T-helper 2 cell treated with Interferon-gamma antibody and Interleukin-4, amounts not matched to agents 5 μg/mL and 100 μg/mL, for 36 hours (primary cell): ENCODE results near the gene TFIP11.

Experiments
- DNase-seq: peaks from one replicate; pipeline ENCODE4 v3.0.0; 2021; ENCODE audit warnings: low spot score
- H3K27ac Mint-ChIP-seq: one replicate; pipeline ENCODE4 v1.8.0; 2021; ENCODE audit warnings: mild to moderate bottlenecking, mixed read lengths
- H3K27me3 Mint-ChIP-seq: one replicate; pipeline ENCODE4 v1.8.0; 2021; ENCODE audit warnings: low read depth, mixed read lengths
- H3K36me3 Mint-ChIP-seq: one replicate; pipeline ENCODE4 v1.8.0; 2021; ENCODE audit warnings: low read depth, mixed read lengths
- H3K4me1 Mint-ChIP-seq: one replicate; pipeline ENCODE4 v1.8.0; 2021; ENCODE audit warnings: low read depth, mixed read lengths
- H3K4me3 Mint-ChIP-seq: one replicate; pipeline ENCODE4 v1.8.0; 2022; ENCODE audit warnings: mild to moderate bottlenecking, moderate library complexity, mixed read lengths
- H3K9me3 Mint-ChIP-seq: one replicate; pipeline ENCODE4 v1.8.0; 2021; ENCODE audit warnings: mixed read lengths

The TFIP11 gene

GRCh38 chr22:26512149-26512793 is at the start of gene TFIP11:
TFIP11 (minus strand) TSS chr22:26512473; CDS start chr22:26510272, 2,201 bp downstream.
- peak within 1 kb of the TSS; percentile 99 for H3K4me3 Mint-ChIP-seq
- peak; percentile 94 for DNase-seq
- peak within 1 kb of the TSS; percentile 96 for H3K27ac Mint-ChIP-seq
- H3K36me3 Mint-ChIP-seq: peaks cover 18% of the 10 kb centered on the region
- no peaks in the 10 kb centered on the region for H3K27me3 Mint-ChIP-seq
- H3K9me3 Mint-ChIP-seq: no peaks in the 10 kb centered on the region
- peaks cover 24% of the 10 kb centered on the region for H3K4me1 Mint-ChIP-seq

- Mint-ChIP-seq H3K9me3 (no peaks in the 10 kb centered on the region), H3K4me3 (no peak overlapping the region), H3K27ac (no peak overlapping the region), H3K27me3 (no peaks in the 10 kb centered on the region), H3K36me3 (no peaks in the 10 kb centered on the region), H3K4me1 (peaks cover 4% of the 10 kb centered on the region)
- no peak for DNase-seq
Observed at GRCh38 chr22:26561756-26562417, 49.6 kb upstream of the TFIP11 start.

- no peak for DNase-seq
- no peak overlapping the region for H3K4me3 Mint-ChIP-seq
- H3K36me3 Mint-ChIP-seq: no peaks in the 10 kb centered on the region
- H3K27me3 Mint-ChIP-seq: no peaks in the 10 kb centered on the region
- no peak overlapping the region for H3K27ac Mint-ChIP-seq
- H3K4me1 Mint-ChIP-seq: peaks cover 2% of the 10 kb centered on the region
- no peaks in the 10 kb centered on the region for H3K9me3 Mint-ChIP-seq
Observed at GRCh38 chr22:26559961-26560575, 47.8 kb upstream of the TFIP11 start.

GRCh38 chr22:26558248-26558895 is 46.1 kb upstream of the TFIP11 start:
- Mint-ChIP-seq H3K27me3 (no peaks in the 10 kb centered on the region), H3K27ac (no peak overlapping the region), H3K4me3 (no peak overlapping the region), H3K4me1 (peaks cover 5% of the 10 kb centered on the region), H3K36me3 (no peaks in the 10 kb centered on the region), H3K9me3 (no peaks in the 10 kb centered on the region)
- DNase-seq: no peak

GRCh38 chr22:26556904-26557303 is 44.6 kb upstream of the TFIP11 start:
- H3K4me1 Mint-ChIP-seq: peaks cover 5% of the 10 kb centered on the region
- no peak overlapping the region for H3K27ac Mint-ChIP-seq
- no peaks in the 10 kb centered on the region for H3K9me3 Mint-ChIP-seq
- no peak overlapping the region for H3K4me3 Mint-ChIP-seq
- no peaks in the 10 kb centered on the region for H3K27me3 Mint-ChIP-seq
- DNase-seq: no peak
- no peaks in the 10 kb centered on the region for H3K36me3 Mint-ChIP-seq

GRCh38 chr22:26555478-26555877 is 43.2 kb upstream of the TFIP11 start:
- H3K36me3 Mint-ChIP-seq: no peaks in the 10 kb centered on the region
- no peaks in the 10 kb centered on the region for H3K27me3 Mint-ChIP-seq
- no peak overlapping the region for H3K4me3 Mint-ChIP-seq
- no peak overlapping the region for H3K27ac Mint-ChIP-seq
- H3K9me3 Mint-ChIP-seq: no peaks in the 10 kb centered on the region
- H3K4me1 Mint-ChIP-seq: peaks cover 5% of the 10 kb centered on the region
- DNase-seq: no peak

GRCh38 chr22:26554956-26555355 is 42.7 kb upstream of the TFIP11 start:
- Mint-ChIP-seq H3K27ac (no peak overlapping the region), H3K9me3 (no peaks in the 10 kb centered on the region), H3K4me3 (no peak overlapping the region), H3K36me3 (no peaks in the 10 kb centered on the region), H3K27me3 (no peaks in the 10 kb centered on the region), H3K4me1 (peaks cover 5% of the 10 kb centered on the region)
- no peak for DNase-seq

GRCh38 chr22:26553056-26553752 is 40.9 kb upstream of the TFIP11 start:
- no peak for DNase-seq
- Mint-ChIP-seq H3K27me3 (no peaks in the 10 kb centered on the region), H3K4me1 (peaks cover 5% of the 10 kb centered on the region), H3K9me3 (no peaks in the 10 kb centered on the region), H3K27ac (no peak overlapping the region), H3K4me3 (no peak overlapping the region), H3K36me3 (no peaks in the 10 kb centered on the region)

- Mint-ChIP-seq H3K4me3 (no peak overlapping the region), H3K9me3 (no peaks in the 10 kb centered on the region), H3K4me1 (peaks cover 6% of the 10 kb centered on the region), H3K36me3 (peaks cover under 1% of the 10 kb centered on the region), H3K27me3 (no peaks in the 10 kb centered on the region), H3K27ac (no peak overlapping the region)
- DNase-seq: no peak
Observed at GRCh38 chr22:26552466-26552865, 40.2 kb upstream of the TFIP11 start.

GRCh38 chr22:26551568-26551967 is 39.3 kb upstream of the TFIP11 start:
- no peaks in the 10 kb centered on the region for H3K27me3 Mint-ChIP-seq
- no peak overlapping the region for H3K4me3 Mint-ChIP-seq
- no peaks in the 10 kb centered on the region for H3K9me3 Mint-ChIP-seq
- no peak overlapping the region for H3K27ac Mint-ChIP-seq
- H3K4me1 Mint-ChIP-seq: peaks cover 12% of the 10 kb centered on the region
- no peak for DNase-seq
- peaks cover 6% of the 10 kb centered on the region for H3K36me3 Mint-ChIP-seq

- no peak for DNase-seq
- Mint-ChIP-seq H3K36me3 (peaks cover 8% of the 10 kb centered on the region), H3K9me3 (no peaks in the 10 kb centered on the region), H3K4me3 (no peak overlapping the region), H3K4me1 (peaks cover 13% of the 10 kb centered on the region), H3K27ac (no peak overlapping the region), H3K27me3 (no peaks in the 10 kb centered on the region)
Observed at GRCh38 chr22:26550498-26551033, 38.3 kb upstream of the TFIP11 start.

- no peak for DNase-seq
- Mint-ChIP-seq H3K4me3 (no peak overlapping the region), H3K9me3 (no peaks in the 10 kb centered on the region), H3K27me3 (no peaks in the 10 kb centered on the region), H3K4me1 (peaks cover 13% of the 10 kb centered on the region), H3K27ac (no peak overlapping the region), H3K36me3 (peaks cover 8% of the 10 kb centered on the region)
Observed at GRCh38 chr22:26549902-26550497, 37.7 kb upstream of the TFIP11 start.

- Mint-ChIP-seq H3K27ac (no peak overlapping the region), H3K9me3 (no peaks in the 10 kb centered on the region), H3K4me3 (no peak overlapping the region), H3K36me3 (peaks cover 8% of the 10 kb centered on the region), H3K27me3 (no peaks in the 10 kb centered on the region), H3K4me1 (peaks cover 11% of the 10 kb centered on the region)
- no peak for DNase-seq
Observed at GRCh38 chr22:26548984-26549383, 36.7 kb upstream of the TFIP11 start.
